ENCODE results near the gene ZNF334.

DNA sequence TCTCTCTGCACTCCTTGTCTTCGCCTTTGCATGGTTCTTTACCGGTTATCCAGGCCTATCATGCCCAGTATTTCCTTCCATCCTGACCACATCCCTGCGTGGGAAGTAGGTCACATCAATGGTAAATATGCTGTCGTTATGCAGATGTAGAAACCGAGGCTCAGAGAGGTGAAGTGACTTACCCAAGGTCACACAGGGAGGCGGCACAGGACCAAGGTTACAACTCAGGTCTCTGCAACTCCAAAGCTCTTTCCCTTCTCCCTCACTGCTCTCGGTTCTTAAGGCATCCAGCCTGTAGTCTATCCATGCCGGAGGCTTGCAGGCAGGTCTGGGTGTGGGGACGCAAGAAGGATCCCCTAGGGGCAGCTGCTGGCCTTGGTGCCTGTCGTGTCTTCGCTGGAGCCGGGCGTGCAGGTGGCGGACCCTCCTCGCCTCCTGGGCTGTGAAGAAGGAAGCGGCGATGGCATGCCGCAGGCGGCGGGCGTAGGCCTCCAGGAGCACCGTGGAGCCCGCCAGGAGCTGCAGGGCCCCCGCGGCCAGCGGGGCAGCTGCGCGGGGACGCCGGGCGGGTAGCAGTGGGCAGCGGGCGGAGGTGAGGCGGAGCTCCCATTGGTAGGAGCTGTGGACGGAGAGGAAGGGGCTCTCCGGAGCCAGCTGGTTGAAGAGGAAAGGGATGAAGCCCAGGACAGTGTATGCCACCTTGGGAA, 28.0 kb upstream of the ZNF334 start:
- TF ChIP-seq POLR2A (IDR thresholded peaks at IDR 0.05), result no peak
- TF ChIP-seq, protein P1, sequence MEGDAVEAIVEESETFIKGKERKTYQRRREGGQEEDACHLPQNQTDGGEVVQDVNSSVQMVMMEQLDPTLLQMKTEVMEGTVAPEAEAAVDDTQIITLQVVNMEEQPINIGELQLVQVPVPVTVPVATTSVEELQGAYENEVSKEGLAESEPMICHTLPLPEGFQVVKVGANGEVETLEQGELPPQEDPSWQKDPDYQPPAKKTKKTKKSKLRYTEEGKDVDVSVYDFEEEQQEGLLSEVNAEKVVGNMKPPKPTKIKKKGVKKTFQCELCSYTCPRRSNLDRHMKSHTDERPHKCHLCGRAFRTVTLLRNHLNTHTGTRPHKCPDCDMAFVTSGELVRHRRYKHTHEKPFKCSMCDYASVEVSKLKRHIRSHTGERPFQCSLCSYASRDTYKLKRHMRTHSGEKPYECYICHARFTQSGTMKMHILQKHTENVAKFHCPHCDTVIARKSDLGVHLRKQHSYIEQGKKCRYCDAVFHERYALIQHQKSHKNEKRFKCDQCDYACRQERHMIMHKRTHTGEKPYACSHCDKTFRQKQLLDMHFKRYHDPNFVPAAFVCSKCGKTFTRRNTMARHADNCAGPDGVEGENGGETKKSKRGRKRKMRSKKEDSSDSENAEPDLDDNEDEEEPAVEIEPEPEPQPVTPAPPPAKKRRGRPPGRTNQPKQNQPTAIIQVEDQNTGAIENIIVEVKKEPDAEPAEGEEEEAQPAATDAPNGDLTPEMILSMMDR (IDR thresholded peaks at IDR 0.05 in 8 of 11, conservative IDR thresholded peaks at IDR 0.05 in 3 of 11), result no peak
